ENCODE measurements around the gene RPRML.
"Not testable (repeated sequence)": the region's sequence is repeated elsewhere in the genome, so short reads cannot be mapped to it uniquely, and the experiment has no call there.

RPRML gene

GRCh38 chr17:46962374-46962790 is 16.7 kb downstream of the RPRML start:
- H3K4me3 ChIP-seq (ENCODE audit: low read depth, low read length), result no peak overlapping the region
- DNase-seq (ENCODE audit: low read depth, low spot score), result peak; percentile 31
- no peak for TF ChIP-seq CTCF (IDR thresholded peaks at IDR 0.05; ENCODE audit: insufficient read depth, low read length, missing control alignments)
- POLR2A ChIA-PET, result no interaction called here
- CTCF ChIA-PET, result interaction anchor here (1.2 to 7.8 kb wide), 3 partner anchors 19 to 42 kb away, joined by 3 to 50 read pairs (median 3); no protein-coding TSS in a partner anchor

GRCh38 chr17:46960152-46960551 is 18.9 kb downstream of the RPRML start:
- CTCF ChIA-PET, result interaction anchor here (7.8 kb wide), 1 partner anchor 17 kb away, joined by 50 read pairs; no protein-coding TSS in a partner anchor
- no peak for DNase-seq (ENCODE audit: low read depth, low spot score)
- POLR2A ChIA-PET, result no interaction called here
- H3K4me3 ChIP-seq (ENCODE audit: low read depth, low read length), result no peak overlapping the region
- TF ChIP-seq CTCF (IDR thresholded peaks at IDR 0.05; ENCODE audit: insufficient read depth, low read length, missing control alignments), result no peak

GRCh38 chr17:46958041-46958591 is 20.9 kb downstream of the RPRML start:
- no peak for TF ChIP-seq CTCF (IDR thresholded peaks at IDR 0.05; ENCODE audit: insufficient read depth, low read length, missing control alignments)
- DNase-seq (ENCODE audit: low read depth, low spot score), result no peak

GRCh38 chr17:46953191-46953590 is 25.9 kb downstream of the RPRML start:
- not testable (repeated sequence) for H3K4me3 ChIP-seq (ENCODE audit: low read depth, low read length); DNase-seq (ENCODE audit: low read depth, low spot score)
- CTCF ChIA-PET, result interaction anchor here (3.4 kb wide), 1 partner anchor 11 kb away, joined by 38 read pairs; no protein-coding TSS in a partner anchor
- POLR2A ChIA-PET, result interaction anchor here (0.6 kb wide), 1 partner anchor 12 kb away, joined by 3 read pairs; no protein-coding TSS in a partner anchor

More at GRCh38 chr17:46958041-46958591, 20.9 kb downstream of the RPRML start:
- H3K4me3 ChIP-seq (ENCODE audit: low read depth, low read length), result no peak overlapping the region
- ChIA-PET POLR2A (interaction anchor here (1.2 kb wide), 1 partner anchor 14 kb away, joined by 3 read pairs; no protein-coding TSS in a partner anchor), CTCF (interaction anchor here (1.6 to 7.8 kb wide), 2 partner anchors 15 to 117 kb away, joined by 5 to 50 read pairs; no protein-coding TSS in a partner anchor)

GRCh38 chr17:46952115-46952514 is 26.9 kb downstream of the RPRML start:
- DNase-seq (ENCODE audit: low read depth, low spot score), result no peak
- H3K4me3 ChIP-seq (ENCODE audit: low read depth, low read length), result no peak overlapping the region
- POLR2A ChIA-PET, result no interaction called here
- TF ChIP-seq CTCF (IDR thresholded peaks at IDR 0.05; ENCODE audit: insufficient read depth, low read length, missing control alignments), result no peak
- CTCF ChIA-PET, result interaction anchor here (0.7 to 3.4 kb wide), 3 partner anchors 10 to 110 kb away, joined by 5 to 38 read pairs (median 16); no protein-coding TSS in a partner anchor

- POLR2A ChIA-PET, result no interaction called here
Measured at GRCh38 chr17:46951706-46952105, 27.3 kb downstream of the RPRML start.

More at GRCh38 chr17:46951706-46952105, 27.3 kb downstream of the RPRML start:
- H3K4me3 ChIP-seq (ENCODE audit: low read depth, low read length), result no peak overlapping the region
- no peak for DNase-seq (ENCODE audit: low read depth, low spot score)
- CTCF ChIA-PET, result interaction anchor here (0.7 to 3.4 kb wide), 4 partner anchors 10 to 110 kb away, joined by 3 to 38 read pairs (median 10); no protein-coding TSS in a partner anchor
- TF ChIP-seq CTCF (IDR thresholded peaks at IDR 0.05; ENCODE audit: insufficient read depth, low read length, missing control alignments), result no peak

Data from AG04449 (cell line).